Hindlimb muscle (tissue), 1 donor: Measurements from ENCODE around the gene ADISSP. TPM values are rescaled to one million over a fixed set of nuclear protein-coding genes. Genes with fewer than 3 reads are reported as not detected.
A peak's percentile ranks its signal among the peaks of the same experiment; 100 is the strongest.

Experiments
- DNase-seq: peaks from one replicate; pipeline ENCODE4 v3.0.0-alpha.2; 2013
- polyA plus RNA-seq: library from polyadenylated mRNA; unstranded; fragments of 120-200 nt; gene quantifications from one replicate; pipeline ENCODE4 v1.2.1, GENCODE V29; 2013; ENCODE audit not compliant: insufficient read length

ADISSP gene
- polyA plus RNA-seq, 1 donor, result 29.1 TPM

DNA sequence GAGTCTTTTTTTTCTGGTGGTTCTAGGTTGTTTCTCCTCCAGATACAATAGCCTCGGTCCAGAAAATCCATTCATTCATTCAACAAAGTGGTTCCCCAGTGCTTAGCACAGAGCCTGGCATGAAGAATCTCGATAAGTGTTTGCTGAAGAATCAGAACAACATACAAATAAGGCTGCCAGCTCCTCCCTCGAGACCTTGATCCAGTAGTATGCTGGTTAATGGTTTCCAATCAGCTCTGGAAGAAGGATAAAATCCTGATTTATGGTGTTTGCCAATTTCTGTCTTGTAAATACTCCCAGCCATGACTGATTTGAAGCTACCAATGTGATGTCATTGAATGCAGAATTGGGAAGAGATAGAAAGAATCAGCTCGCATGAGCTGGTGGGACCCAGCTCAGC lies 31.8 kb downstream of the ADISSP start:
- no peak for DNase-seq

DNA sequence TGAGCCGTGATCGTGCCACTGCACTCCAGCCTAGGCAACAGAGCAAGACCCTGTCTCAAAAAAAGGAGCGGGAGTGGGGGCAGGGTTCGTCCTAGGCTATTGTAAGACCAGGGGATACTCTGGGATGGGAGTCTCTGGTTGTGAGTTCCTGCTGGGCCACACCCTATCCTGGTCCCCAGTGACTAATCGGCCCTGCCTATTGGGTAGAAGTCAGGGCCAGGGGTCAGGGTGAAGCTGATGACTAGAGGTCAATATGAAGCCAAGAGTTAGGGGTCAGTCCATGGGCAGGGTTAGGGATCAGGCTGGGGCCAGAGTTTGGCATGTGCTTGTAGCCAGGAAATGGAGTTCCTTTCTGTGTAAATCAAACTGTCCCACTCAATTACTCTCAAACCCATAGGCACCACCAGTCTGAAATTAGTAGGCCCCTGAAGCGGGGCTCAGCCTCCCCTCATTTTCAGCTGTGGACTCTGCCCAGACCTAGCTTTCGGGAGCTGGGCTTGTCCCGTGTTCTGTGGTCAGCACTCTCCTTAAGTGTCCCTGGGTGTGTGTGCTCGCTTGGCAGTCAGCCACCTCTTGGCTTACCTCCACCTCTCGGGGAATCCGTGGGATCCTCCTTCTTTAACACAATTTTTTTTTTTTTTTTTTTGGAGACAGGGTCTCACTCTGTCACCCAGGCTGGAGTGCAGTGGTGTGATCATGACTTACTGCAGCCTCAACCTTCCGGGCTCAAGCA lies 33.3 kb downstream of the ADISSP start:
- no peak for DNase-seq

DNA sequence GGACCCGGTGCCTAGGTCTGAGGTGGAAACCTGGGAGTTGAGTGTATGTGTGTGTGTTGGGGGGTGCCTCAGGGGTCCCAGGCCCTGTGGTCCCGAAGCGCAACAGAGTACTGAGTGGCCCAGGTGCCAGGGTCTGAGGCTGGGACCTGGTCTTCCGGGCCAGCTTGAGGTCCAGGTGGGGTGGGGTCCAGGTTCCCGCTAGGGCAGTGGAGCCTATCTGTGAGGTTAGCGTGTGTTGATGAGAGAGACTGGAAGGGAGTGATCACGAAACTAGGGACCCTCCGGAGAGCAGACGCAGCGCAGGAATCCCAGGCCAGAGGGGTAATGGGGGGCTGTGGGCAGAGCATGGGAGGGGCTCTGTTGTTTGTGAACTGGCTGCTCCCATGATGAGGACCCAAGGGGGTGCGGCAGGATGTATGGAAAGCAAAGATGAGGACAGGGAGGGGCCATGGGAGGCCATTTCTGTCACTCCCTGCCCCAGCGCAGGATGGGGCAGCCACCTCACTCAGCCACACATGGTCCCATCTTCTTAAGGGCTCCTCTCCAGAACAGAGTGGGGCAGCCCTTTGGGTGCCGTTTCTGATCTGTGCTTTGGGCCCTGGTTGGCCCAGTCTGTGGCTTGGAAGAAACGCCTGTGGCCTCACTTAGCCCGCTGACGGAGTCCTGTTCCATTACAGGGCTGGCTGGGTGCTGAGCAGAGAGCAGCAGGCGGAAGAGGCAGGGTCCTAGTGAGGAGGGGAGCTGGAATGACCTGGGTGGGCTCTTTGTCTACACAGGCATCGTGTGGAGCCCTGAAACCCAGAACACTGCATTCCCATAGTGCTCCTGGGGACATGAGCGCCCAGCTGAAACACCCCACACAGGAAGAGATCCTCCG lies 34.2 kb downstream of the ADISSP start:
- no peak for DNase-seq

DNA sequence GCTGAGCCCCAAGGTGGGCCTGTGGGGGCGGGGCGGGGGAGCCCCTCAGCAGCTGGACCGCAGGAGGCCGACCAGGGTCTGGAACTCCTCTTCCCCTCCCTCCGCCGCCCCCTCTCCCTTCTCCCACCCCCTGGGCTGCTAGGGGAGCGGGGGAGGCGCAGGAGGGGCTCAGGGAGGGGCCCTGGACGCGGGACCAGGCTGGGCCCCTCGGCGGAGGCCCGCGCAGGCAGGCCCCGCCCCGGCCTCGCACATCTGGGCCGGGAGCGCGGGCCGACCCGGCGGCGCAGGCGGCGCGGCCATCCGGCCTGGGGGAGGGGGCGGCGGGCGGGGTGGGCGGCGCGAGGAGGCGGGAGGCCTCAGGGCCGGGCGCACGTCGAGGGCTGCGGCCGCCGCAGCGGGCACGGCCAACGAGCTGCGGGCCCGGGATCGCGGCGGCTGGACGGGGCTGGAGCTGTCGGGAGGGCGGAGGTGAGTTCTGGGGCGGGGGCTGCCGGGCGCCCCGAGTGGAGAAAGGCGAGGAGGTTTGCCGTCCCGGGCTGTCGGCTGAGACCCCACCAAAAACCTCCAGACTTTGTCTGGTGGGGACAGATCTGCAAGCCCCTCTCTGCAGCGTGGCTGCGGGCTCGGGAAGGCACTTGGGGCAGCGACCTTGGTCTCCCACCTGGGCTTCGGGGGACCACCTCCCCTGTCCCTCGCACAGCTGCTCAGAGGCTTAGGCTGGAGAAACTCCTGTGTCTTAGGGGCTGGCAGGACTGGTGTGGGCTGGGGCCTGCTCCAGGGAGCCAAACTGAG lies 35.0 kb downstream of the ADISSP start, which contains the start of gene HSPA12B:
TSS of gene HSPA12B (plus strand) at position 359 of the 792 bp plus-strand sequence. CDS start 5,990 bp downstream, outside the sequence.
- peak; percentile 64 for DNase-seq

DNA sequence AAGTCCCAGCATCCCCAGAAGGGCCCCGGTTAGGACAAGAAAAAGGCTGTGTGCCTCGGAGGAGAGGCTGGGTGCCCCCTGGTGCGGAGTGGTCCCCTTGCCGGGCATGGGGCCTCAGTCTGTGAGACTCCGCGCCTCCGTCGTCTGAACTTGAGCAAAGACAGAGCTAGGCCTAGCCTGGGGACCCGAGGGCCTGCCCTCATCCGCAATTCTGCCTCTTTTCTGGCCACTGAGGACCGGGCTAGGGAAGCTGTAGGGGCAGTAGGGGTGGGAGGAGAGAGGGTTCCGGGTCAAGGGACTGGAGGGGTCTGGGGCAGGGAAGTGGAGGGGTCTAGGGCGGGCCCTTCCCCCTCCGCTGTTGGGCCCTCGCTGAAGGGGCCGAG lies 35.6 kb downstream of the ADISSP start:
- no peak for DNase-seq

DNA sequence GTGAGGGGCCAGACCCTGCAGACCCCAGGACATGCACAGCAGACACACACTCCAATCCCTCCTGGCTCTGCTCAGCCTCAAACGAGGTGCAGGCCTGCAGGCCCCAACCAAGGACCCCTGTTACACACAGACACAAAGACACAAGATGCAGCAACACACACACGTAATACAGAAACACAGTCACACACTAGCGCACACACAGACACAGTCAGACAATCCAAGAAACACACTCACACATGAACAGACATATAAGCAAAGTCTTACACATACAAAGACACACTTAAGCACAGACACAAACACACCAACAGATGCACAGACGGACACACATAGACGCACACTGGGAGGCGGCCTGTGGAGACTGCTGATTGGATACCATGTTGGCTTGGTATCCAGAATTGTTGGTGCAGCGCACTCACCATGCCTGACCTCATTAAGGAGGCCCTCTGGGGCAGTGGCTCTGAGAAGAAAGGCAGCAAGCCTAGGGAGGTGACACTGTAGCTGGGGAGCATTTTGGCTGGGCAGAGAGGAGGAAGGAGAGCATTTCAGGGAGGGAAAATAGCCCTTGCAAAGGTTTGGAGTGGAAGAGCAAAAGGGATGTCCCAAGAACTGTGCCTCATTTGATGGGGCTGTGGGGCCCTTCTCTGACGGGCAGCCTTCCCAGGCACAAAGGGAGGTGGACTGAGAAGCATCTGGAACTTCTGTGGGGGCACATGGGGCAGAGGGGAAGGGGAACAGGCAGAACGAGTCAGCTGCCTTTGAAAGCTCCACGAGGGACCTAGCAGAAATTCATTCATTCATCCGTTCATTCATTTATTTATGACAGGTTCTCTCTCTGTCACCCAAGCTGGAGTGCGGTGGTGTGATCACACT lies 36.5 kb downstream of the ADISSP start:
- no peak for DNase-seq

DNA sequence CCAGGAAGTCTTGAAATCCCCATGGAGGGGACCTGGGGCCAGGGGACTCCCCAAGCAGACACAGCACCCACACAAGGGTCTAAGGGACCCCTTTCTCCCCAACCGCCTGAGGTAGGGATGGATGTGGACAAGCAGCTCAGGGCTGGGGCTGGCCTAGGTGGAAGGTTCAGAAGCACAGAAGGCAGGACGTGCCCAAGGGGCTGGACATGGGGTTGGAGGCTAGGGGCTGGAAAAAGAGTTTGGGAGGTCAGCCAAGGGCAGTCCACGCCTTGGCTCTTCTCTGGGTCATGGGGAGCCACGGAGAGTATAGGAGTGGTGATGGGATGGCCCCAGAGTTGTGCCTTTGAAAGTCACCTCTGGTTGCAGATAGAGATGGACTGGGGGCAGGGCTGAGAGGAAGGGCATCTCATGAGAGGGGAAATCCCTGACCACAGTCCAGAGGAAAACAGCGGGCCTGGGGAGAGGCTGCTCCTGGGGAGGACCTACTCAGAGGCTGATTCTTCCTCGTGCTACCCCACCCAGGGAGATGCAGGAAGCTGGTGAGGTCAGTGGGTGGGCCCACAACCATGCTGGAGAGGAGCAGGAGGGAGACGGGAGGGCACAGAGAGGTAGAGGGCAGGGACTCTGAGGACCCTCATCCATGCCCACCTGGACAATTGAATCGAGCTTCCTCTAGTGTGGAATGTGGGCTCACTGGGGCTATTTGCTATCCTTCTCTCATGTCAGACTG lies 37.6 kb downstream of the ADISSP start:
- DNase-seq, result no peak

DNA sequence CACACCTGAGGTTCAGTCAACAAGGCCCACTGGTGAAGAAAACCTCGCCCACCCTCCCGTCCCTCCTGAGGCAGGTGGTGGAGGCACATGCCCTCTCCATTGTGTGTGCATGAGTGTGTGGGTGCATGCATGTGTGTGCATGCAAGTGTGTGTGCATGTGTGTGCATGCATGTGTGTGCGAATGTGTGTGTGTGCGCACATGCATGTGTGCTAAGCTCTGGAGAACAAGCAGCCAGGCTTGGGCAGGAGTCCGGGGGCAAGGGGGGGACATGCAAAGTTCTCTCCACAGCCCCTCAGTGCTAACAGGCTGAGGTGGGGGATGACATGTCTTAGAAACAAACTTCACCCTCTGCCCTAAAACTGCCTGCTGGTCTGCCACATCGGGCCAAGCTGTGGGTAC lies 38.2 kb downstream of the ADISSP start:
- DNase-seq, result no peak

DNA sequence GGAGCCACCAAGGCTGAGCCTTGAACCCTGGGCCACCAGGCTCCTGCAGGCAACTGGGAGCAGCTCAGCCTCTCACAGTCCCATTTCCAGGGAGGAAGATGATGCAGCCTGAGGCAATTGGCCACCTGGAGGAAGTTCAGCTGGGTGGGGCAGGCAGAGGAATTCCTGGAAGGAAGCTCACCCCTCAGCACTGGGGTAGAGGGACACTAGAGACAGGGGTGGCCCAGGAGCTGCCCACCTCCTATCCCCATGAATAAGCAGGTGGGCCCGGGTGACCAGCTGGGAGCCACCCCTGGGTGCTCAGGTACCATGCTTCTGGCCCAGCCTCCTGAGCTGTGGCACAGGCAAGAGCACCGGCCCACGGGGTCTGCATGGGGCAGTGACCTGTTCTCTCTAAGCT lies 38.7 kb downstream of the ADISSP start:
- DNase-seq, result no peak

DNA sequence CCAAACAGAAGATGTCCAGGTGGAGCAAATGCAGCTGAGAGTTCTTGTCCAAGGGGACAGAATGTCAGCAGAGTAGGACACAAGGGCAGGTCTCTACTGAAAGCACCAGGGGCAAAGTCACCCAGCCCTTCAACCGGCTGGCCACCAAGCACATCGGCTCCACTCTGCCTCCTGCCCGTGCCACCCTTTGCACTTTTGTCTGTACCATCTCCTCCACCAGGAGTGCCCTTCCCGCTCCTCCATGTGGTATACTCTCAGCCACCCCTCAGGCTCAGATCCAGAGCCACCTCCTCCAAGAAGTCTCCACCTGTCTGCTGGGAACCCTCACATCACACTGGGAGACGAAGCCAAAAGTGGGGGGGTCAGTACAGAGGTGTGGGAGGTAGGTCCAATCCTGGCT lies 39.2 kb downstream of the ADISSP start:
- no peak for DNase-seq

DNA sequence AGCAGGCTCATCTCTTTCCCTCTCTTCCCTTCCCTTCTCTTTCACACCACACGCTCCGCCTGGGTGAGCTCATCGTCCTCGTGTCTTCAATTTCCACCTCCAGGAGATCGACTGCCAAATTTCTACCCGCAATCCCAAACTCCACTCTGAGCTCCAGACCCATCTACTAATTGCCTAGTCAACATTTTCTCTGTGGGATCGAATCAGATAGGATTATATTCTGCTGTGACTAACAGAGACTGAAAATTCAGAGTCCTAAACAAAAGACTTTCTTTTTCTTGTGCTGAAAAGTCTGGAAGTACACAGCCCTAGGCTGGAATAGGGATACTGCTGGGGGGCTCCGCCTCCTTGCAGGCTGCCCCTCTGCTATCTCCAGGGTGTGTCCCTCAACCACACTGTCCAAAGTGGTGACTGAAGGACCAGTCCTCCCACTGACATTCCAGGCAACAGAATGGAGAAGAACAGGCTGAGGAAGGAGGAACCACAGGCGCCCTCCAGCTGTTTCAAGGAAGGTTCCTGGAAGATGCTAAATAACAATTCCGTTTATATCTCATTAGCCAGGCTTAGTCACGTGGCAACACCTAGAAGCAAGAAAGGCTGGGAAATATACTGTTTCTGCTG lies 40.0 kb downstream of the ADISSP start:
- DNase-seq, result peak; percentile 32

DNA sequence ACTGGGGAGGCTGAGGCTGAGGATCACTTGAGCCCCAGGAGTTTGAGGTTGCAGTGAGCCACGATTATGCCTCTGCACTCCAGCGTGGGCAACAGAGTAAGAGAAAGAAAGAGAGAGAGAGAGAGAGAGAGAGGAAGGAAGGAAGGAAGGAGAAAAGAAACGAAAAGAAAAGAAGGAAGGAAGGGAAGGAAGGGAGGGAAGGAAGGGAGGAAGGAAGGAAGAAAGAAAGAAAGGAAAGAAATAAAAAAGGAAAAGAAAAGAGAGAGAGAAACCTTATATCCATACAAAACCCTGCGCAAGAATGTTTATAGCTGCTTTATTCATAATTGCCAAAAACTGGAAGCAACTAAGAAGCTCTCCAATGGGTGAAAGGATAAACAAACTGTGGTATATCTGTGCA lies 43.2 kb downstream of the ADISSP start:
- no peak for DNase-seq

DNA sequence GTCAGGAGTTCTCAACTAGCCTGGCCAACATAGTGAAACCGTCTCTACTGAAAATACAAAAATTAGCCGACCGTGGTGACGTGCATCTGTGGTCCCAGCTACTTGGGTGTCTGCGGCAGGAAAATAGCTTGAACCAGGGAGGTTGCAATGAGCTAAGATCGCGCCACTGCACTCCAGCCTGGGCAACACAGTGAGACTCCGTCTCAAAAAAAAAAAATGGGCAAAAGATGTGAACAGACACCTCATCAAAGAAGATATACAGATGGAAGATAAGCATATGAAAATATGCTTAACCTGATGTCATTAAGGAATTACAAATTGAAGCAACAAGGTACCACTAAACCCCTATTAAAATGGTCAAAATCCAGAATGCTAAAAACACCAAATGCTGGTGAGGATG lies 44.3 kb downstream of the ADISSP start:
- DNase-seq, result no peak

DNA sequence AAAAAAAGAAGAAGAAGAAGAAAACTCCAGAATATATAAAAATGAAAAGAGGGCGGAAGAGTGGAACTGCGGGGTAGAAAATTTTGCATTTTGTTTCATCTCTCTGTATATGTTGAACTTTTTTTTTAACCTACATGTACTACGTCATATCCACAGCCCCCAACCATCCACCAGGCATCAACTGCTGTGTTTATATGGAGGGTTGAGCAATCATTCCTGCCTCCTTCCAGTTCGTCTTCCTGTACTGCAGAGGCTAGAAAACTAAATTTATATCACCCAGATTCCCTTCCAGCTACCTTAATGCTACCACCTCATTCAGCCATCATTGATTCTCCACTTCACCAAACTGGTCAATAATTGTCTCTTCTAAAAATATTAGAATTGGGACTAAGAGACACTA lies 45.6 kb downstream of the ADISSP start:
- DNase-seq, result no peak

DNA sequence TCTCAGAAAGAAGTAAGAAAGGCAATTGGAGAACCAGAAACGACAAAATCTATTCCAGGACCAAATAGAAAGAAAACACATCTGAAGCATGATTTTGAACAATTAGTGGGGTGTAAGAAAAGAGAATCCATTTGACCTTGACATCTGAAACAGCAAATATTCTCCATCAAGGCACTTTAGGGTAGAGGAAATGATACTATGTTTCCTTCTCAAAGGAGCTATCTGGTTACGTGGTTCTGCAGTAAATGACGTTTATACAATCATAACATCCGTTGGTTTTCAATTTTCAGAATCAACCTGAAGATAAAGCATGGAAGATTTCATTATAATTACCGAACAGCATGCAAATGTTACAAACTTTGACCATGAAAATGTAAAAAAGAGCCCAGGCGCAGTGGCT lies 46.9 kb downstream of the ADISSP start:
- no peak for DNase-seq

DNA sequence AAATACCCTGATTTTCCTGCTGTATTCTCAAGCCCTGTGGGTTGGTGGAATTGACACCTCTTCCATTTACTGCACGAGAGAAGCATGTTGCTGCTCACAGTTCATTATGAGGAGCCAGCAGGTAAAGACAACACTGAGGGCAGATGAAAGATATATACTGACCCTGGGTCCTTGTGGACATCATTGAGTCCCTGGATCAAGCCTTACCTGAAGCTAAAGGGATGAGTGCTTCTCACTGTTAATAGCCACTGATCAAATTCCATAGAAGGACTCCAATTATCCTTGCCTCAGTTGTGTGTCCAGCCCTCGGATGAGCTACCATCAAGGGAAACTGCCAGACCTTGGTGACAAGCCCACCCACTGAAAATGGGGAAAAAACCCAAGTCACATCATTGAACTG lies 47.5 kb downstream of the ADISSP start:
- DNase-seq, result no peak

DNA sequence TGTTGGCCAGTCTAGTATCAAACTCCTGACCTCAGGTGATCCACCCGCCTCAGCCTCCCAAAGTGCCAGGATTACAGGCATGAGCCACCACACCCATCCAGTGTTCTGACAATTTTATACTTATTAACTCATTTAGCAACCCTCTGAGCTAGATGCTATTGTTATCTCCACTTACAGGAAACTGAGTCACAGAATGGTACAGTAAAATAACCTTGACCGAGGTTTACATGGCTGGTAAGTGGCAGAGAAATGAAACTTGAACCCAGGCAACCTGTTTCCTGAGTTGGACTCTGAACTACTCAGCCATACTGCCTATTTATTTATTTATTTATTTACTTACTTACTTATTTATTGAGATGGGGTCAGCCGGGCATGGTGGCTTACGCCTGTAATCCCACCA lies 48.5 kb downstream of the ADISSP start:
- no peak for DNase-seq

DNA sequence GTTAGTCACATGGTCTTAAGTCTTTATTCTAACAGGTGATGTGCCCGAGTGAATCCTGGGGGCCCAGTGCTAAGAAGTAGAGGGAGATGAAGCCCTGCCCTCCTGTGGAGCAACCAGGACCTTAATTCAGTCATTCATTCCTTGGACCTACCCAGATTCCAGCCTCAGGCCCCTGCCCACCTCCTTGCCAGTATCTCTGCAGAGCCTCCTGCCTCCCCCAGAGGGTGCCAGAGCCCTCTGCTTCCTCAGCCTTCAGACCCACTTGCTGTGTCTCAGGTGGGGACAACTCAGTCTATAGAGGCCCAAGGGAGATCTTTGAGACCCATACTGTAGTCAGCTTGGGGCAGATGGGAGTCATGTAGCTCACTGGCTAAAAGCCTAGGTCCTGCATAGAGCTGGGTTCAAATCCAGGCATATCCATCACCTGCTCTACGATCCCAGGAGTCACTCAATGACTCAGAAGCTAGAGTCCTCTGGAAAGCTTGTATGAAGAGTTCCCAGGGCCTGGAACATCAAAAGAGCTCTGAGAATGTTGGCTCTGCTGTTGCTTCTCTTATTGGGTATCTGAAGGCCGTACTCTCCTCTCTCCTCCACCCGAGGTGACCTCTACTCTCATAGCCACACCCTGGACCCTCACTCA lies 51.2 kb downstream of the ADISSP start:
- no peak for DNase-seq

DNA sequence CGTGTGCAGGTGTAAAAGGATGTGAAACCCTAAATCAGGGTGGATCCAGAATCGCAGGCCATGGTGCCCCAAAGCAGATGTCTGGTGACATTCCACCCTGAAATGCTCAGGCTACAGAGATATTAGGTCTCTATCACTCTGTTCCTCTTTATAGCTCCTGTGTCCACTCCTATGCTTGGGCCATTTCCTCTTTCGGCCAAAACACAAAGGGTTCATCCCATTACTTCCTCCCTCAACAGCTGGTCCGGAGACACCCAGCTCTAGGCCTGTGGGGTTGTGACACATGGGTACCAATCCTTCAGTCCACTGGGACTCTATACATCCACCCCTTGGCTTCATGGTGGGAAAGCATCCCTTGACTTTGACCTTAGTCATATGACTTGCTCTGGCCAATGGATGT lies 53.5 kb downstream of the ADISSP start:
- DNase-seq, result no peak

DNA sequence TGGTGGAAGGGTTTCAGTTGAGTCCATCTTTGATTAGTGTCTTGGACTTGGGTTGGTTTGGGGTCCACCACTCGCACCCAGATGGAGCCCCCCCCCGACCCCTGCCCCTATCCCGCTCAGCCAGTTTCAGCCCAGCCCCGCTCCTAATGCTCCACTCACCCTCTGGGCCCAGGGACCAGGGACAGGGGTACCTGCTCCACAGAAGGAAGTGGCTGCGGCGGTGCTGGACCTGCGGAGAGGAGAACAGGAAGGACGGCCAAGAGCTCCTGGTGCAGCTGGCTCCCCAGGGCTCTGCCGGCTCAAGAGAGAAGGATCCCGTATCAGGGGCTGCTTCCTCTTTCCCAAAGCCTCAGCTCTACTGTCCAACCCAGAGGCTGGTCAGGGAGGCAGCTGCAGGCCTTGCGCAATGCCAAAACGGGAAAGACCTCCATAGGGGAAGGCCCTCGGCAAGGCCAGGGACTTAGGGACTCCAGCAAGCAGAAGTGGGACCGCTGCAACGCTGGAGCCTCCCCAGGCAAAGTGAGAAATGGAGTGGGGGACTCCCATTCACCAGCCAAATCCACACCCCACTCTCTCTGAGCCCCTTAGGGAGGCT lies 55.2 kb downstream of the ADISSP start, which contains the start of gene SIGLEC1:
TSS of gene SIGLEC1 (minus strand) at position 322 of the 595 bp plus-strand sequence. CDS start 5,472 bp downstream, outside the sequence.
- DNase-seq, result no peak
